ENCODE results near the gene TBCD. TPM values are rescaled to one million over a fixed set of nuclear protein-coding genes. Genes with fewer than 3 reads are reported as not detected.

Gene TBCD
- polyA plus RNA-seq, 1 donor from 2014 or later, result 67.2 TPM

GRCh38 chr17:82871056-82871775 is 119.4 kb downstream of the TBCD start:
- no peak overlapping the region for H3K9ac ChIP-seq (ENCODE audit: low read length)
- H3K27me3 ChIP-seq (ENCODE audit: insufficient read depth, low read depth, low read length), result no peaks in the 10 kb centered on the region
- no peak for TF ChIP-seq CTCF (IDR thresholded peaks at IDR 0.05; ENCODE audit: poor library complexity, severe bottlenecking)
- TF ChIP-seq POLR2AphosphoS5 (IDR thresholded peaks at IDR 0.05), result no peak
- no peak for TF ChIP-seq RAD21 (conservative IDR thresholded peaks at IDR 0.05)
- no peak for TF ChIP-seq EZH2 (IDR thresholded peaks at IDR 0.05; ENCODE audit: borderline replicate concordance, insufficient read depth, low read length, poor library complexity, severe bottlenecking)
- TF ChIP-seq TAF1 (IDR thresholded peaks at IDR 0.05; ENCODE audit: low read depth), result no peak
- no peak for TF ChIP-seq MXI1 (conservative IDR thresholded peaks at IDR 0.05; ENCODE audit: poor library complexity, severe bottlenecking)
- TF ChIP-seq EP300 (conservative IDR thresholded peaks at IDR 0.05; ENCODE audit: poor library complexity, severe bottlenecking), result no peak
- TF ChIP-seq REST (IDR thresholded peaks at IDR 0.05; ENCODE audit: borderline replicate concordance), result no peak
- no peak for TF ChIP-seq SMC3 (conservative IDR thresholded peaks at IDR 0.05; ENCODE audit: poor library complexity)
- H3K9me2 ChIP-seq (ENCODE audit: insufficient read depth, low read length), result no peaks in the 10 kb centered on the region
- no peak overlapping the region for H2AFZ ChIP-seq (ENCODE audit: low read depth, low read length)
- H3K27ac ChIP-seq (ENCODE audit: low read length), result no peak overlapping the region
- no peaks in the 10 kb centered on the region for H3K79me2 ChIP-seq (replicated peaks; ENCODE audit: insufficient read depth, low read length)
- H3K4me3 ChIP-seq (ENCODE audit: low read length), result no peak overlapping the region
- H3K9me3 ChIP-seq (ENCODE audit: low read length), result no peaks in the 10 kb centered on the region
- no peak overlapping the region for H3K4me2 ChIP-seq (ENCODE audit: low read length)
- H4K20me1 ChIP-seq (ENCODE audit: insufficient read depth), result no peaks in the 10 kb centered on the region
- H3K36me3 ChIP-seq (ENCODE audit: insufficient read depth, low read length), result peaks cover 6% of the 10 kb centered on the region
- H3F3A ChIP-seq (ENCODE audit: insufficient read depth, low read length, poor library complexity, severe bottlenecking), result no peaks in the 10 kb centered on the region

- Histone ChIP-seq H3K27ac (ENCODE audit: low read length) (no peak overlapping the region), H3K4me3 (ENCODE audit: low read length) (no peak overlapping the region)
Observed at GRCh38 chr17:82871776-82872561, 120.1 kb downstream of the TBCD start.

More at GRCh38 chr17:82871776-82872561, 120.1 kb downstream of the TBCD start:
- Histone ChIP-seq H3K27me3 (ENCODE audit: insufficient read depth, low read depth, low read length) (no peaks in the 10 kb centered on the region), H3K36me3 (ENCODE audit: insufficient read depth, low read length) (peaks cover 6% of the 10 kb centered on the region), H3K4me2 (ENCODE audit: low read length) (no peak overlapping the region), H3F3A (ENCODE audit: insufficient read depth, low read length, poor library complexity, severe bottlenecking) (no peaks in the 10 kb centered on the region), H3K9ac (ENCODE audit: low read length) (no peak overlapping the region), H3K79me2 (replicated peaks; ENCODE audit: insufficient read depth, low read length) (no peaks in the 10 kb centered on the region), H3K9me2 (ENCODE audit: insufficient read depth, low read length) (no peaks in the 10 kb centered on the region), H3K9me3 (ENCODE audit: low read length) (no peaks in the 10 kb centered on the region), H4K20me1 (ENCODE audit: insufficient read depth) (no peaks in the 10 kb centered on the region), H2AFZ (ENCODE audit: low read depth, low read length) (no peak overlapping the region)
- TF ChIP-seq EP300 (conservative IDR thresholded peaks at IDR 0.05; ENCODE audit: poor library complexity, severe bottlenecking), result no peak
- TF ChIP-seq EZH2 (IDR thresholded peaks at IDR 0.05; ENCODE audit: borderline replicate concordance, insufficient read depth, low read length, poor library complexity, severe bottlenecking), result no peak
- no peak for TF ChIP-seq TAF1 (IDR thresholded peaks at IDR 0.05; ENCODE audit: low read depth)
- no peak for TF ChIP-seq SMC3 (conservative IDR thresholded peaks at IDR 0.05; ENCODE audit: poor library complexity)
- TF ChIP-seq RAD21 (conservative IDR thresholded peaks at IDR 0.05), result no peak
- no peak for TF ChIP-seq REST (IDR thresholded peaks at IDR 0.05; ENCODE audit: borderline replicate concordance)
- TF ChIP-seq POLR2AphosphoS5 (IDR thresholded peaks at IDR 0.05), result no peak
- no peak for TF ChIP-seq CTCF (IDR thresholded peaks at IDR 0.05; ENCODE audit: poor library complexity, severe bottlenecking)
- no peak for TF ChIP-seq MXI1 (conservative IDR thresholded peaks at IDR 0.05; ENCODE audit: poor library complexity, severe bottlenecking)

Data from neural cell (in vitro differentiated cells).